ENCODE data around the gene PMPCA. TPM values are rescaled to one million over a fixed set of nuclear protein-coding genes. Genes with fewer than 3 reads are reported as not detected.

The PMPCA gene
- total and polyA plus RNA-seq, 8 donors = 25.8 to 121 (median 51.3) TPM

GRCh38 chr9:136368190-136368589 lies 42.3 kb upstream of the PMPCA start:
- H3K4me3 ChIP-seq = no peak overlapping the region
- H3K9me3 ChIP-seq = no peaks in the 10 kb centered on the region
- H3K27ac ChIP-seq = no peak overlapping the region
- TF ChIP-seq POLR2AphosphoS5 (IDR thresholded peaks at IDR 0.05) = no peak
- no peak for TF ChIP-seq EP300 (IDR thresholded peaks at IDR 0.05)
- TF ChIP-seq POLR2A (IDR thresholded peaks at IDR 0.05) = no peak
- no peak for TF ChIP-seq CTCF (IDR thresholded peaks at IDR 0.05)
- WGBS, 5 donors = 64 to 79% (median 72%) methylated on average over 8 to 18 of the region's 18 CpGs
- peaks cover 0 to 7% (median 0%) of the 10 kb centered on the region in 4 donors for H3K36me3 ChIP-seq
- DNase-seq = no peak
- H3K27me3 ChIP-seq = peaks cover 0 to 8% (median 0%) of the 10 kb centered on the region in 3 donors
- peaks cover 18 to 38% (median 24%) of the 10 kb centered on the region in 4 donors for H3K4me1 ChIP-seq
- intact Hi-C loops (cut with DNase I; ENCODE audit: low total_unique reads) = no loop called here

- TF ChIP-seq CTCF (IDR thresholded peaks at IDR 0.05) = no peak
- TF ChIP-seq POLR2AphosphoS5 (IDR thresholded peaks at IDR 0.05) = no peak
- TF ChIP-seq POLR2A (IDR thresholded peaks at IDR 0.05) = no peak
- TF ChIP-seq EP300 (IDR thresholded peaks at IDR 0.05) = no peak
- no peak for DNase-seq
- 93 to 98% (median 95%) methylated on average over 6 to 19 of the region's 19 CpGs for WGBS, 5 donors
- intact Hi-C loops (cut with DNase I; ENCODE audit: low total_unique reads) = no loop called here
- H3K27ac ChIP-seq = no peak overlapping the region
- peaks cover 12 to 30% (median 17%) of the 10 kb centered on the region in 4 donors for H3K4me1 ChIP-seq
- H3K36me3 ChIP-seq = peaks cover 0 to 7% (median 0%) of the 10 kb centered on the region in 4 donors
- no peaks in the 10 kb centered on the region for H3K9me3 ChIP-seq
- H3K27me3 ChIP-seq = no peaks in the 10 kb centered on the region
- no peak overlapping the region for H3K4me3 ChIP-seq
Observed at GRCh38 chr9:136370037-136370436, 40.4 kb upstream of the PMPCA start.

- TF ChIP-seq POLR2A (IDR thresholded peaks at IDR 0.05) (no peak), EP300 (IDR thresholded peaks at IDR 0.05) (no peak)
- peaks cover 12 to 23% (median 17%) of the 10 kb centered on the region in 4 donors for H3K4me1 ChIP-seq
Observed at GRCh38 chr9:136370687-136371532, 39.5 kb upstream of the PMPCA start.

GRCh38 chr9:136371533-136371880 lies 39.0 kb upstream of the PMPCA start:
- no peak for DNase-seq
- H3K36me3 ChIP-seq = peaks cover 0 to 7% (median 0%) of the 10 kb centered on the region in 4 donors
- peaks cover 12 to 20% (median 16%) of the 10 kb centered on the region in 4 donors for H3K4me1 ChIP-seq
- intact Hi-C loops (cut with DNase I; ENCODE audit: low total_unique reads) = no loop called here
- H3K27me3 ChIP-seq = no peaks in the 10 kb centered on the region
- no peaks in the 10 kb centered on the region for H3K9me3 ChIP-seq
- H3K27ac ChIP-seq = no peak overlapping the region
- 86 to 92% (median 87%) methylated on average over 10 to 13 of the region's 13 CpGs for WGBS, 5 donors
- H3K4me3 ChIP-seq = no peak overlapping the region
- TF ChIP-seq CTCF (IDR thresholded peaks at IDR 0.05) (no peak), POLR2AphosphoS5 (IDR thresholded peaks at IDR 0.05) (no peak), POLR2A (IDR thresholded peaks at IDR 0.05) (no peak), EP300 (IDR thresholded peaks at IDR 0.05) (no peak)

More at GRCh38 chr9:136370687-136371532, 39.5 kb upstream of the PMPCA start:
- H3K36me3 ChIP-seq = peaks cover 0 to 7% (median 0%) of the 10 kb centered on the region in 4 donors
- H3K9me3 ChIP-seq = no peaks in the 10 kb centered on the region
- DNase-seq = no peak
- H3K27me3 ChIP-seq = no peaks in the 10 kb centered on the region
- H3K27ac ChIP-seq = no peak overlapping the region
- WGBS, 5 donors = 89 to 95% (median 93%) methylated on average over 32 to 54 of the region's 54 CpGs
- intact Hi-C loops (cut with DNase I; ENCODE audit: low total_unique reads) = no loop called here
- H3K4me3 ChIP-seq = no peak overlapping the region
